NCI-H69 (cell line): Measurements from ENCODE around the gene EIF5A.
"Not testable (repeated sequence)": the region's sequence is repeated elsewhere in the genome, so short reads cannot be mapped to it uniquely, and the experiment has no call there.

Experiments
- DNase-seq: peaks from one replicate; lab custom pipeline; 2025; lab: John Stamatoyannopoulos, UW

The EIF5A gene

DNA sequence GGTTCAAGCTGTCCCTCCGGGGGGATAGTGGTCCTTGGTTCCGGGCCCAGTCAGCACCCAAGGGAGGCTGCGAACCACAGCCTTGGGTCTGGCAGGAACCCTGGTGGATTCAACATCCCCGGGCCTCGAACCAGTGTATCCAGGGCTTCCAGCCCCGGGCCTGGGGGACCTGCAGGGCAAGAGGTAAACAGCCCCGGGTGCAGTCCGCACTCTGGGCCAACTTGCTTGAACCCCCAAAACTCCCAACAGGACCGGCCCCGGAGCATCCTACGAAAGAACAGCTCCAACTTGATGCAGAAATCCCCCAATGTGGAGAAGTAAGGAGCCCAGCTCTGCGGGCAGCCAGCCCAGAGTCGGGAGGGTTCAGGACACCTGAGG, 23.2 kb downstream of the EIF5A start:
- DNase-seq, result no peak

DNA sequence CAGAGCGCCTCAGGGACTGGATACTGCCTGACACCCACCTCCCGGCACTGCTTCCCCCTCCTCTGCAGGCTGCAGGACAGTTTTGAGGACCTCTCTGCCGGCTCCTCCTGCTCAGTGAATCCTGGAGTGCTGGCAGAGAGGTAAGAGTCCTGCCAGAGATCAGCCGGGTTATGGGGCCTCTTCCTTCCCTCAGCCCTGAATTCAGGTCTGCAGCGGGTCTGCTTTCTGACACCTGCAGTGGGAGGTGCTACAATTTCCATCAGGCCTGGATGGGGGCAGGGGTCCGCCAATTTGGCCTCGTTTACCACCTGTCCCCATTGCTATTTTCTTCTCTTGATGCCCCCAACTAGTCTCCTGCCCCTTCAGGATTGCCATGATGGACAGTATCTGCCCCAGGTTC, 24.7 kb downstream of the EIF5A start:
- no peak for DNase-seq

DNA sequence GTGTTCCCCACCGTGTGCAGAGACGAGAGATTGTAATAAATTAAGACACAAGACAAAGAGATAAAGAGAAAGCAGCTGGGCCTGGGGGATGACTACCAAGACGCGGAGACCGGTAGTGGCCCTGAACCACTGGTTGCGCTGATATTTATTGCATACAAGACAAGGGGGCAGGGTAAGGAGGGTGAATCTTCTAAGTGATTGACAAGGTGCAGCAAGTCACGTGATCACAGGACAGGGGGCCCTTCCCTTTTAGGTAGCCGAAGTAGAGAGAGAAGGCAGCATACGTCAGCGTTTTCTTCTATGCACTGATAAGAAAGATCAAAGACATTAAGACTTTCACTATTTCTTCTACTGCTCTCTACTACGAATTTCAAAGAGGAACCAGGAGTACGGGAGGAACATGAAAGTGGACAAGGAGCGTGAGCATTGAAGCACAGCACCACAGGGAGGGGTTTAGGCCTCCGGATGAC, 25.2 kb downstream of the EIF5A start:
- not testable (repeated sequence) for DNase-seq

DNA sequence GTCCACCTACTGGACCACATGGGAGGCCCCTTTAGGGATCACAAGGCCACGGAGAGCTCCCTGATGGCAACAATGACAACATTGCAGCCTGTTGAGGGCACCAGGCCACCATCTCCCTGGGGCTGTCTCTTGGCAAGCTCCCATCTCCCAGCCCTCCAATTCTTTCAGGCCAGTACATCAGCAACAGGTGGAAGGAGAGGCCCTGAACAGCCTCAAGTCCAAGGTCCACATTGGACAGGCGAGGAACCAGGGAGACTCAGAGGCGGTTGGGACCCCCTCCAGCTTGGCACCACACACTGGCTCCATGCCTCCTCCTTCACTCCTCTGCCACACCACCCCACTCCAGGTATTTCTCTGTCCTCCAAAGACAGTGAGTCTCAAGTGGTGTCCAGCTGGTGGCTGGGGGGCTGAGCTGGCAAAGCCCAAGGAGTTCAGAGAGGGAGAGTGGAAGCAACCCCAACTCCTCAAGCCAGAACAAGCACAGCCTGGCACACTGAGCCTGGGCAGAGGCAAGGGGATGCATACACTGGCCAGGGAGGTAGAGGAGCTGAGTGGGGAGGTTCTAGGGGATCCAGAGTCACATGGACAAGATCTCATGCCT, 27.6 kb downstream of the EIF5A start:
- no peak for DNase-seq

DNA sequence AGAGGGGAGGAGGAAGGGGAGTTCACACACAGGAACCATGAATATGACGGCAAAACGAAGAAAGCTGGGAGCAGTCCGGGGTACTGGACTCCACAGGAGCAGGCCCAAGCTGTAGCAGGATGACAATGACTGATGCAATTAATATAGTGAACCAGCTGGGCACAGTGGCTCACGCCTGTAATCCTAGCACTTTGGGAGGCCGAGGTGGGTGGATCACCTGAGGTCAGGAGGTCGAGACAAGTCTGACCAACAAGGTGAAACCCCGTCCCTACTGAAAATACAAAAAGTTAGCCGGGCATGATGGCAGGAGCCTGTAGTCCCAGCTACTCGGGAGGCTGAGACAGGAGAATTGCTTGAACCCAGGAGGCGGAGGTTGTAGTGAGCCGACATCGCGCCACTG, 28.3 kb downstream of the EIF5A start:
- DNase-seq, result not testable (repeated sequence)

DNA sequence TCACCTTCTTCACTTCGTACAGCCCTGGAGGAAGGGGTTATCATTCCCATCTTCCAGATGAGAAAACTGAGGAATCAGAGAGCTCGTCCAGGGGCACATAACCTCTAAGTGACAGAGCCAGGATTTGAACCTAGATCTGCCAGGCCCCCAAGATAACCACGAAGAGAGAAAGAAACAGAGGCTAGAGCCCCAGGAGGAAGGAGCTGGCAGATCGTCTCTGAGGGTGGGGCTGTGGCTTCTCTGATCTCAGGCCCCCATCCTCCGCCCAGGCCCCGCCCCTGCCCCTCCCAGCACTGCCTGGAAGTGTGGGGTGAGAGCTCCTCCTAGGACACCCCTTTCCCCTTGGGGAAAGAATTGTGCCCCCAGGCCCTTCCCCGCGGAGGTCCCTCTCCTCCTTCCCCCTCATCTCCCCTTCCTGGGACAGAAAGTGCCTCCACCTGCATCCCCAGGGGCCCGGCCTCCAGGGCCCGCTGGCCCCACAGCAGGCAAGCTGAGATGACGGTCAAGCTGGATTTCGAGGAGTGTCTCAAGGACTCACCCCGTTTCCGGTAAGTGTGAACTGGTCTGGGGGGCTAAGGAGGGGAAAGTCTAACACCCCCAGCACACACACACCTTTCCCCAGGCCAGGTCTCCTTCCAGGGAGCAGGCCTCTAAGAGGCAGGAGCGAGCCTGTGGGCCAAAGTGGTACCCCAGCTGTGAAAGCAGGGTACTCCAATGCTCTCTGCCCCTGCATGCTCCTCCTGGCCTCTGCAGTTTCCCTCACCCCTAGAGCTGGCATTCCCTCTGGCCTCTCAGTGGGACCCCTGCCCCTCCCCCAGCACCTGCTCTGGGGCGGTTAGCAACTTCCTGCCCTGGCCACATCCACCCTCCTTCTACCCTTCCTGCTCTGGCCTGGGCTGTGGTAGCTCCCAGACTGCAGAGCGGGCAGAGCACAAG, 29.1 kb downstream of the EIF5A start, which contains the start of gene ACAP1:
Gene ACAP1 (plus strand): TSS at position 290 of the 936 bp plus-strand sequence. CDS start 206 bp downstream, at position 496.
- no peak for DNase-seq

DNA sequence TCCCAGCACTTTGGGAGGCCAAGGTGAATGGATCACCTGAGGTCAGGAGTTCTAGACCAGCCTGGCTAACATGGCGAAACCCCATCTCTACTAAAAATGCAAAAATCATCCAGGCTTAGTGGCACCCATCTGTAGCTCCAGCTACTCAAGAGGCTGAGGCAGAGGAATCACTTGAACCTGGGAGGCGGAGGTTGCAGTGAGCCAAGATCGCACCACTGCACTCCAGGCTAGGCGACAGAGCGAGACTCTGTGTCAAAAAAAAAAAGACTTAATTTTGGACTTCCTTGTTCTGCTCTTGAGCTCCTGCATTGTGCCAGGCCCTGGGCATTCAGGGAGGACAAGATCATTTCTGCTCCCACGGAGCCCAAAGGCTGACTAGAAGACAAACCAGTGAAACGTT, 30.2 kb downstream of the EIF5A start:
- DNase-seq, result not testable (repeated sequence)

DNA sequence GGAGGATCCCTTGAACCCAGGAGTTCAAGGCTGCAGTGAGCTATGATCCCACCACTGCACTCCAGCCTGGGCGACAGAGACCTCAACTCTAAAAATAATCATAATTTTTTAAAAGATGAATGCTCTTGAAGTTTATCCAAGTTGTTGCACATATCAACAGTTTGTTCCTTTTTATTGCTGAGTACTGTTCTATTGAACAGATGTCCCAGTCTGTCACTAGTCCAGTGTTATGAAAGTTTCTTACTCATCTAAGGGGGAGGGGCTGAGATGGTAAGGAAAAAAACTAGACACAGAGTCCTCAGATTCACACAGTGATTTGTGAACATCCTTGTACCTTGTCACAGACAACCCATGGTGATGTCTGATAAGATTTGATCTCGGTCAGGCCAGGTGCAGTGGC, 32.8 kb downstream of the EIF5A start:
- no peak for DNase-seq

DNA sequence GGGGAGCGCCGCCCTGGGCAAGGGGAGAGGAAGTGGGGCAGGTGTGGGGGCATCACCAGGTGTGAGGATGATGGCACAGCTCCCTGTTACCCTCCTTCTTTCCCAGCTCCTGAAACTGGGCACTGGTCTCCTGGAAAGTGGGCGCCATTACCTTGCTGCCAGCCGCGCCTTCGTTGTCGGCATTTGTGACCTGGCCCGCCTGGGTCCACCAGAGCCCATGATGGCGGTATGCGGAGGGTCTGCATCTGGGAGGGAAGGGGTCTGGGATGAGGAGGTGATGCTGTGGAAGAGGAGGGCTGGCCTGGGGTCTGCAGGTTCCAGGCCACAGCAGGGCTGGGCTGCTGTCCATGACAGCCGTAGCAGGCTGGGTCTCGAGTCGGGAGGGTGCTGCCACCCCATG, 34.4 kb downstream of the EIF5A start:
- no peak for DNase-seq

DNA sequence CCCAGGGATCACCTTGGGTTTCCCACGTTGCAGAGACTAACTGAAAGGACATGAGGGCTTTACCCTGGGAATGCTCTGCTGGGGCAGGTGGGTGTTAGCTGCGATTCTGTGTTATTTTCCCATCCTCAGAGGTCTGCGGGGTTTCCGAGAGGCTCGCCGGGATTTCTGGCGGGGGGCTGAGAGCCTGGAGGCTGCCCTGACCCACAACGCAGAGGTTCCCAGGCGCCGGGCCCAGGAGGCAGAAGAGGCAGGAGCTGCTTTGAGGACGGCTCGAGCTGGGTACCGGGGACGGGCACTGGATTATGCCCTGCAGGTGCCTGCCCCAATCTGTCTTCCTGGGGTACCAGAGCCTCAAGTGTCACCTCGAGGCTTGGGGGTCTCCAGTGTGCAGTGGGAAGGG, 35.8 kb downstream of the EIF5A start:
- no peak for DNase-seq

DNA sequence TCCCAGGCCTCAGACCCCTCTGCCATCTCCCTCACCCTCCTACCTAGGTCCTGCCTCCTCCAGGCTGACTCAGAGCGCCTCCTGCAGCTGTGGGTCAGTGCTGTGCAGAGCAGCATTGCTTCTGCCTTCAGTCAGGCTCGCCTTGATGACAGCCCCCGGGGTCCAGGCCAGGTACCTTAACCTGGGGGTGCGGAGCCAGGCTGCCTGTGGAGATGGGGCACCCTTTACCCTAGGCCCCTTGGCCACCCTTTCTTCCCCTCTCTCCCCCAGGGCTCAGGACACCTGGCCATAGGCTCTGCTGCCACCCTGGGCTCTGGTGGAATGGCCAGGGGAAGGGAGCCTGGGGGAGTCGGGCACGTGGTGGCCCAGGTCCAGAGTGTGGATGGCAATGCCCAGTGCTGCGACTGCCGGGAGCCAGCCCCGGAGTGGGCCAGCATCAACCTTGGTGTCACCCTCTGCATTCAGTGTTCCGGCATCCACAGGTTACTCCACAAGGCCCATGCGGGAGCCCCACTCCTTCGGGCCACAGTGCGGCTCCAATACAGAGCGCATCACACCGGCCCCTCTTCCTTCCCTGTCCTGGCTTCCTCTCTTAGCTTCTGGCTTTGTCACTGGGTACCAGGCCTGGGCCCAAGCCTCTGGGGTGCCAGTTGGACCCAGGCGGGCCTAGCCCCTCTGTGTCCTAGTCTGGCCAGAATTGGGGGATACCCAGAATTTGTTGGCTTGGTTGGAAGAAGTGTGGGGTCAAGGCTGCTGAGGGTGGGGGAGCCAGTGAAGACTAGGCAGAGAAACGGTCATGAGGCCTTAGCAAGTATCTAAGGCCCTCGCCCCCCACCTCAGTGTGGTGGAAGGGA, 39.6 kb downstream of the EIF5A start:
- DNase-seq, result no peak

DNA sequence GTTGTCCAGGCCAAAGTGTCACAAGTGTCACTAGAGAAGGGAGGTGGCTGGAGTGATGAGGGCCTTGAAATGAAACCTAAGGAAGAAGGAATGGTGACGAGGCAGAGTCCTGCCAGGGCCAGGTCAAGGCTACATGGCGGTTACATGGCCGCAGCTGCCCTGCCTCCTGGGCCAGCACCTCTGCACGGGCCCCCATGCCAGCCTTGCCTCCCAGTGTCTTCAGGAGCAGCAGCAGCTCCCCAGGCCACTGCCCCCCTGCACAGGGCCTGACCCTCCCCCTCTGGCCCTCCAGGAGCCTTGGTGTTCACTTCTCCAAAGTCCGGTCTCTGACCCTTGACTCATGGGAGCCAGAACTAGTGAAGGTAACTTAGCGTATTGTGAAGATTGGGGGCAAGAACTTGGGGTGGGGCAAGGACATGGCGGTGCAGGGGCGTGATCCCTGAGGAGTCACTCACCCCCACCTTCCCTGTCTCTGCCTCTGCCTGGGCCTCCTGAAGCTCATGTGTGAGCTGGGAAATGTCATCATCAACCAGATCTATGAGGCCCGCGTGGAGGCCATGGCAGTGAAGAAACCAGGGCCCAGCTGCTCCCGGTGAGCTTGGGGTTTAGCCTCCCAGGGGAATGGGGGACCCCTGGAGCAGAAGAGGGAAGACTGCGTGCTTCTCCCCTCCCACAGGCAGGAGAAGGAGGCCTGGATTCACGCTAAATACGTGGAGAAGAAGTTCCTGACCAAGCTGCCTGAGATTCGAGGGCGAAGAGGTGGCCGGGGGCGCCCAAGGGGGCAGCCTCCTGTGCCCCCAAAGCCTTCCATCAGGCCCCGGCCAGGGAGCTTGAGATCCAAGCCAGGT, 40.4 kb downstream of the EIF5A start:
- DNase-seq, result no peak

DNA sequence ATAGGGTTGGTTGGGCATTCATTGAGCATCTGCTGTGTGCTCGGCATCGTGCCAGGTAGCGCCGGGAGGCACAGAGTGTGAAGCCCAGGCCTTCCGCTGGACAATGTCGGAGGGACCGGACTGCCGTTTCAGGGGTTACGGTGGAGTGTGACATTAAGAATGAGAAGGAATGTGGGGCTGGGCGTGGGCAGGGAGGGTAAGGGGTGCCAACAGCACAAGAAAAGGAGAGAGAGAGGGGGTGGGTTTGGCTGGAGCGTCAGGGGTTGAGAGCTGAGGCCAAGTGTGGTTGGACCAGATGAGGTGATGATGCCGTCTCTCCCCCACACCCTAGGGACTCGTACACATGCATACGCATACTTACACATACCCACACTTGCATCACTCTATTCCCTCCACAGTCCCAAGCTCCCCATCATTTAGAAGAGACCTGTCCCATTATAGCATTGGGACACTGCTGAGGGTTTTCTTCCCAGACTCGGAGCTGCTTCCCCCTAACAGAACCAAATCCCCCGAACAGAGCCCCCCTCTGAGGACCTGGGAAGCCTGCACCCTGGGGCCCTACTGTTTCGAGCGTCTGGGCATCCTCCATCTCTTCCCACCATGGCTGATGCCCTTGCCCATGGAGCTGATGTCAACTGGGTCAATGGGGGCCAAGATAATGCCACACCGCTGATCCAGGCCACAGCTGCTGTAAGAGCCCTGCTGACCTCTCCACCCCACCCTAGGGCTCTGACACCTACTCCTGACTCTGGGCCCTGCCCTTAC, 41.2 kb downstream of the EIF5A start:
- DNase-seq, result peak; percentile 7

DNA sequence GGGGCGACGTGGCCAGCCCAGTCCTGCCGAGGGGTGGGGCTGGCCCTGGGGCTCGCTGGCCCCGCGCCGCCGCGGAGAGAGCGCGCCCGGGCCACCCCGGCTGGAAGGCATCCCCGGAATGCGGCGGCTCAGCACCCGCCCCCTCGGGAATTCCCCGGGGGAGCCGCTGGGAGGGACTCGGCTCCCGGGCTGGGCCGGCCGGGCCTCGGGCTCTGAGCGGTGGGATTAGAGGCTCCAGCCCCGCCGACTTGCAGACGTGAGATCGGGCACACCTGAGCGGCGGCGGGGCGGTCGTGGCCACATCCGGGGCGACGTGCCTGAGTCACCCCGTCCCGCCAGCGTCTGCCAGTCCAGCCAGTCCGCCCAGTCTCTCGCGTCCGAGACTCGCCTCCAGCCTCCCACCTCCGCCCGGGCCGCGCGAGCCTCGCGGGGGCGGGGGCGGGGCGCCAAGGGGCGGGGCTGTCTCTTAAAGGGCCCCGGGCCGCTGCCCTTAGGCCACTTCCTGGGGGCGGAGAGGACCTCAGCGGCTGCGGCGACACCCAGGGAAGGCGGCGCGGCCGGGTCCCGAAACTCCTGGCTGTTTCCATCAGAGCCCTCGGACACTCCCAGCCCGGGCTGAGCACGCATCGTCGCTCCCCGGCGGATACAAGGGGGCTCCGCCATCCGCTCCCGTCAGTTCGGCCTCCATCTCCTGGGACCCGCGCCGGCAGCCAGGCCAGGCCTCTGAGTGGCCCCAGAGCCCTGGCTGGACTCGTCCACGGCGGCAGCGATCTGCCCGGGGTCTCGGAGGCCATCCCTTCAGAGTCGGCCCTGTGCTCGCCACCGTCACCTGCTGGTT, 44.5 kb downstream of the EIF5A start, which contains the start of gene KCTD11:
Gene KCTD11 (plus strand): TSS at position 498 of the 838 bp plus-strand sequence.
- DNase-seq, result peak; percentile 64

DNA sequence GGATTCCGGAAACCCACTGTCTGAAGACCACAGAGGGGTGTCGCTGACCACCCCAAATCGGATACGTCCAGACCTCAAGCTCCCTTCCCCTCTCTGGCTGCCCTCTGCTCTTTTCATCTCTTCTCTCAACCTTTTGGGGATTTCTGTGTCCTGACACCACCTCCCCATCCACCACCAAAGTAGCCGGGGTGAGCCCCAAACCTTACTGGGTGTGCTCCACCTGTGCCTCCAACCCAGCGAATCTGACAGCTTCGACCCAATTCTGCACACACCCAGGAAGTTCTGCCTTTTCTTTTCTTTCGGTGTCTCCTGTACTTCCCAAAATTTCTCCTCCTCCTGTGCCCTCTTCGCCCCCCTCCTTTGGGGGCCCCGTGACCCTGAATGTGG, 45.1 kb downstream of the EIF5A start:
- DNase-seq, result no peak

DNA sequence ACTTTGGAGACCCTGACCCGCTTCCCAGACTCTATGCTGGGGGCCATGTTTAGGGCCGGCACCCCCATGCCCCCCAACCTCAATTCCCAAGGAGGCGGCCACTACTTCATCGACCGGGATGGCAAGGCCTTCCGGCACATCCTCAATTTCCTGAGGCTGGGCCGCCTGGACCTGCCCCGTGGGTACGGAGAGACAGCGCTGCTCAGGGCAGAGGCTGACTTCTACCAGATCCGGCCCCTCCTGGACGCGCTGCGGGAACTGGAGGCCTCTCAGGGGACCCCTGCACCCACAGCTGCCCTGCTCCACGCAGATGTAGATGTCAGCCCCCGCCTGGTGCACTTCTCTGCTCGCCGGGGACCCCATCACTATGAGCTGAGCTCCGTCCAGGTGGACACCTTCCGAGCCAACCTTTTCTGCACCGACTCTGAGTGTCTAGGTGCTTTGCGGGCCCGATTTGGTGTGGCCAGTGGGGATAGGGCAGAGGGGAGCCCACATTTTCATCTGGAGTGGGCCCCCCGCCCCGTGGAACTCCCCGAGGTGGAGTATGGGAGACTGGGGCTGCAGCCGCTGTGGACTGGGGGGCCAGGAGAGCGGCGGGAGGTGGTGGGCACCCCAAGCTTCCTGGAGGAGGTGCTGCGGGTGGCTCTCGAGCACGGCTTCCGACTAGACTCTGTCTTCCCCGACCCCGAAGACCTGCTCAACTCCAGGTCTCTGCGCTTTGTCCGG, 45.6 kb downstream of the EIF5A start:
- DNase-seq, result no peak

DNA sequence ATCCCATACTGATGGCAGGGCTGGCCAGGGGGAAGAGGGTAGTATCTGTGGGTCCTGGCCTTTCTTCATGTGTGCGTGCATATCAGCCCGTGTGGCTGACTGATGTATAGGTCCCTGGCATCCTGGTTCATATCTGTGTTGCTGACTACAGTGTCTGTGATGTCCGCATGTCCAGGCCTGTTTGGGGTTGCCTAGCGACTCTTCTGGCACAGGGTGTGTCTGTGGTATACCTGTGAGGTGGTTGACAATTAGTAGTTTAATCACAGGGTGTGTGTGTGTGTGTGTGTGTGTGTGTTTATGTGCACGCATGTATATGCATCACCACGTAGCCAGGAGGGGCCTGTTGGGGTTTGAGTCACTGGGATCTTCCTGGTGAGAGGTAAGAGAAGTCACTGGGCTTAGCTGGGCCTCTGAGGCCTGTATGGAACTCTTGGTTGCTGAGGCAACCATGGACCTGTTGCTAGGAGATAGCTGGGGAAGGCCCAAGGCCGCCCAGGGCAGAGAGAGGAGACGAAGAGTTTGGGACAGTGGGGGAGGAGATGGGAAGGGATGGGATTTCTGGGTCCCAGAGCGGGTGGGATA, 46.9 kb downstream of the EIF5A start:
- peak; percentile 53 for DNase-seq

DNA sequence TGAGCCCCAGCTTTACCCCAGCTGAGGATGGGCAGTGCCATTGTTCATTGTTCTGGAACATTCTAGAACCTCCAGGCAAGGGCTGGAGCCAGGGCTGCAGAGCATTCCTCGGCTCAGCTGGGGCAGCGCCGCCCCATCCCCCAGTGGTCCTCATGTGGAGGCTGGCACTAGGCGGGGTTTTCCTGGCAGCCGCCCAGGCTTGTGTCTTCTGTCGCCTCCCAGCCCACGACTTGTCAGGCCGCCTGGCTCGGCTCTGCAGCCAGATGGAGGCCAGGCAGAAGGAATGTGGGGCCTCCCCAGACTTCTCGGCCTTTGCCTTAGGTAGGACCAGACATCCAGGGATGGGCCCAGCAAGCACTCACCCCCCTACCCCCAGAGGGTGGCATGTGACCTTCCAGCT, 47.6 kb downstream of the EIF5A start, which contains the start of gene TMEM95:
Gene TMEM95 (plus strand): TSS at position 104 of the 400 bp plus-strand sequence. CDS start 49 bp downstream, at position 153.
- DNase-seq, result peak; percentile 25
